ENCODE data around the gene FBXL20. TPM values are rescaled to one million over a fixed set of nuclear protein-coding genes. Genes with fewer than 3 reads are reported as not detected.

Gene FBXL20
- total and polyA plus RNA-seq, 2 of the 8 experiments (the other 6 are each of a cell fraction or from before 2014, with no cell fraction given), result 5.5 to 11.0 TPM

DNA sequence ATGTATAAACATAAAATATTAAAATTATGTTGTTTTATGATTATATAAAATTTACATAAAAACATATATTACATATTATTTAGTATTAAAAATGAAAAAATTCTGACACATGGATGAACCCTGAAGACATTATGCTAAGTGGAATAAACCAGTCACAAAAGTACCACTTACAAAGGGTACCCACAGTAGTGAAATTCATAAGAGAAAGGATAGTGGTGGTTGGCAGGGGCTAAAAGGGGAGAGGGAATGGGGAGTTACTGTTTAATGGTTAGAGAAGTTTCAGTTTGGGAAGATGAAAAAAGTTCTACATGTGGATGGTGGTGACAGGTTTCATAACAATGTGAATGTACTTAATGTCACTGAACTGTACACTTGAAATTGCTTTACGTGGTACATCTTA lies 41.4 kb downstream of the FBXL20 start:
- no peak overlapping the region for H2BK12ac ChIP-seq (ENCODE audit: low read depth, low read length)
- no peak overlapping the region for H3K56ac ChIP-seq (replicated peaks; ENCODE audit: insufficient read length, low read depth, low read length)
- no peak overlapping the region for H3K9ac ChIP-seq (replicated peaks in 1 of 4; ENCODE audit: extremely low read depth in 1 of 4, low read depth in 3 of 4, low read length in 3 of 4)
- DNase-seq (ENCODE audit: low read depth in 1 of 2, low spot score in 2 of 2) (no peak), FAIRE-seq (no peak)
- H3K14ac ChIP-seq (ENCODE audit: insufficient read length), result no peak overlapping the region
- H2BK20ac ChIP-seq (ENCODE audit: low read length), result no peak overlapping the region
- no peak overlapping the region for H3K27ac ChIP-seq (ENCODE audit: low read depth, low read length)
- 90% methylated on average over 1 of the region's 1 CpG; no CpG with 5 or more reads in 1 of the 2 experiments for WGBS, 2 experiments (ENCODE audit: extremely low coverage in 1 of 2, insufficient coverage in 1 of 2, insufficient read length in 1 of 2, insufficient replicate concordance in 2 of 2, low coverage in 1 of 2, low lambda C conversion rate in 2 of 2, missing lambda C conversion rate in 1 of 2)
- H4K91ac ChIP-seq (replicated peaks; ENCODE audit: insufficient read length, low read length), result no peak overlapping the region
- no peaks in the 10 kb centered on the region for H3K23me2 ChIP-seq (ENCODE audit: low read depth, low read length)
- H4K5ac ChIP-seq (ENCODE audit: insufficient read length, low read depth, low read length), result no peak overlapping the region
- no peak overlapping the region for H2BK15ac ChIP-seq (ENCODE audit: low read length)
- no peak overlapping the region for H3K4me3 ChIP-seq (ENCODE audit: extremely low read depth in 1 of 4, insufficient read depth in 2 of 4, low read depth in 3 of 4, low read length in 4 of 4)
- H2AK5ac ChIP-seq (ENCODE audit: low read depth, low read length), result no peak overlapping the region
- no peak overlapping the region for H3K18ac ChIP-seq (ENCODE audit: extremely low read depth, low read length)
- H3K36me3 ChIP-seq (ENCODE audit: control insufficient read depth in 2 of 4, insufficient read depth in 4 of 4, low read length in 3 of 4), result no peaks in the 10 kb centered on the region
- no peaks in the 10 kb centered on the region for H3K79me2 ChIP-seq (ENCODE audit: control insufficient read depth in 1 of 2, insufficient read depth in 2 of 2, low read length in 2 of 2)
- ChIA-PET CTCF (ENCODE audit: partially characterized antibody) (no interaction called here), POLR2A (ENCODE audit: partially characterized antibody) (no interaction called here)
- no peak overlapping the region for H3K4ac ChIP-seq (replicated peaks; ENCODE audit: insufficient read length, low read depth, low read length)
- no peaks in the 10 kb centered on the region; a peak in 1 of 7 replicates for H3K4me1 ChIP-seq (replicated peaks in 1 of 4; ENCODE audit: control insufficient read depth in 3 of 4, insufficient read depth in 4 of 4, low read length in 3 of 4)
- H3K4me2 ChIP-seq (ENCODE audit: insufficient read depth in 1 of 2, low read depth in 2 of 2, low read length in 2 of 2), result no peak overlapping the region
- H4K8ac ChIP-seq (ENCODE audit: extremely low read depth, insufficient read depth, low read length), result no peak overlapping the region
- no peak overlapping the region for H2BK120ac ChIP-seq (replicated peaks; ENCODE audit: low read depth, low read length)
- no peaks in the 10 kb centered on the region for H3K27me3 ChIP-seq (replicated peaks in 1 of 4; ENCODE audit: control insufficient read depth in 3 of 4, extremely low read depth in 1 of 4, insufficient read depth in 3 of 4, low read length in 3 of 4)
- H4K20me1 ChIP-seq (replicated peaks in 1 of 2; ENCODE audit: control insufficient read depth in 1 of 2, insufficient read depth in 2 of 2, low read length in 2 of 2), result peaks cover 0 to 2% of the 10 kb centered on the region in 2 experiments
- no peaks in the 10 kb centered on the region for H3K9me3 ChIP-seq (ENCODE audit: insufficient read depth in 2 of 2, low read depth in 1 of 2, low read length in 1 of 2)
- no peak overlapping the region for H2AFZ ChIP-seq (ENCODE audit: low read length)
- no peak overlapping the region for H2BK5ac ChIP-seq (ENCODE audit: low read depth, low read length)
- H3K79me1 ChIP-seq (ENCODE audit: low read depth, low read length), result no peaks in the 10 kb centered on the region
- no peak overlapping the region for H3K23ac ChIP-seq (ENCODE audit: insufficient read length)
- TF ChIP-seq, protein P1, sequence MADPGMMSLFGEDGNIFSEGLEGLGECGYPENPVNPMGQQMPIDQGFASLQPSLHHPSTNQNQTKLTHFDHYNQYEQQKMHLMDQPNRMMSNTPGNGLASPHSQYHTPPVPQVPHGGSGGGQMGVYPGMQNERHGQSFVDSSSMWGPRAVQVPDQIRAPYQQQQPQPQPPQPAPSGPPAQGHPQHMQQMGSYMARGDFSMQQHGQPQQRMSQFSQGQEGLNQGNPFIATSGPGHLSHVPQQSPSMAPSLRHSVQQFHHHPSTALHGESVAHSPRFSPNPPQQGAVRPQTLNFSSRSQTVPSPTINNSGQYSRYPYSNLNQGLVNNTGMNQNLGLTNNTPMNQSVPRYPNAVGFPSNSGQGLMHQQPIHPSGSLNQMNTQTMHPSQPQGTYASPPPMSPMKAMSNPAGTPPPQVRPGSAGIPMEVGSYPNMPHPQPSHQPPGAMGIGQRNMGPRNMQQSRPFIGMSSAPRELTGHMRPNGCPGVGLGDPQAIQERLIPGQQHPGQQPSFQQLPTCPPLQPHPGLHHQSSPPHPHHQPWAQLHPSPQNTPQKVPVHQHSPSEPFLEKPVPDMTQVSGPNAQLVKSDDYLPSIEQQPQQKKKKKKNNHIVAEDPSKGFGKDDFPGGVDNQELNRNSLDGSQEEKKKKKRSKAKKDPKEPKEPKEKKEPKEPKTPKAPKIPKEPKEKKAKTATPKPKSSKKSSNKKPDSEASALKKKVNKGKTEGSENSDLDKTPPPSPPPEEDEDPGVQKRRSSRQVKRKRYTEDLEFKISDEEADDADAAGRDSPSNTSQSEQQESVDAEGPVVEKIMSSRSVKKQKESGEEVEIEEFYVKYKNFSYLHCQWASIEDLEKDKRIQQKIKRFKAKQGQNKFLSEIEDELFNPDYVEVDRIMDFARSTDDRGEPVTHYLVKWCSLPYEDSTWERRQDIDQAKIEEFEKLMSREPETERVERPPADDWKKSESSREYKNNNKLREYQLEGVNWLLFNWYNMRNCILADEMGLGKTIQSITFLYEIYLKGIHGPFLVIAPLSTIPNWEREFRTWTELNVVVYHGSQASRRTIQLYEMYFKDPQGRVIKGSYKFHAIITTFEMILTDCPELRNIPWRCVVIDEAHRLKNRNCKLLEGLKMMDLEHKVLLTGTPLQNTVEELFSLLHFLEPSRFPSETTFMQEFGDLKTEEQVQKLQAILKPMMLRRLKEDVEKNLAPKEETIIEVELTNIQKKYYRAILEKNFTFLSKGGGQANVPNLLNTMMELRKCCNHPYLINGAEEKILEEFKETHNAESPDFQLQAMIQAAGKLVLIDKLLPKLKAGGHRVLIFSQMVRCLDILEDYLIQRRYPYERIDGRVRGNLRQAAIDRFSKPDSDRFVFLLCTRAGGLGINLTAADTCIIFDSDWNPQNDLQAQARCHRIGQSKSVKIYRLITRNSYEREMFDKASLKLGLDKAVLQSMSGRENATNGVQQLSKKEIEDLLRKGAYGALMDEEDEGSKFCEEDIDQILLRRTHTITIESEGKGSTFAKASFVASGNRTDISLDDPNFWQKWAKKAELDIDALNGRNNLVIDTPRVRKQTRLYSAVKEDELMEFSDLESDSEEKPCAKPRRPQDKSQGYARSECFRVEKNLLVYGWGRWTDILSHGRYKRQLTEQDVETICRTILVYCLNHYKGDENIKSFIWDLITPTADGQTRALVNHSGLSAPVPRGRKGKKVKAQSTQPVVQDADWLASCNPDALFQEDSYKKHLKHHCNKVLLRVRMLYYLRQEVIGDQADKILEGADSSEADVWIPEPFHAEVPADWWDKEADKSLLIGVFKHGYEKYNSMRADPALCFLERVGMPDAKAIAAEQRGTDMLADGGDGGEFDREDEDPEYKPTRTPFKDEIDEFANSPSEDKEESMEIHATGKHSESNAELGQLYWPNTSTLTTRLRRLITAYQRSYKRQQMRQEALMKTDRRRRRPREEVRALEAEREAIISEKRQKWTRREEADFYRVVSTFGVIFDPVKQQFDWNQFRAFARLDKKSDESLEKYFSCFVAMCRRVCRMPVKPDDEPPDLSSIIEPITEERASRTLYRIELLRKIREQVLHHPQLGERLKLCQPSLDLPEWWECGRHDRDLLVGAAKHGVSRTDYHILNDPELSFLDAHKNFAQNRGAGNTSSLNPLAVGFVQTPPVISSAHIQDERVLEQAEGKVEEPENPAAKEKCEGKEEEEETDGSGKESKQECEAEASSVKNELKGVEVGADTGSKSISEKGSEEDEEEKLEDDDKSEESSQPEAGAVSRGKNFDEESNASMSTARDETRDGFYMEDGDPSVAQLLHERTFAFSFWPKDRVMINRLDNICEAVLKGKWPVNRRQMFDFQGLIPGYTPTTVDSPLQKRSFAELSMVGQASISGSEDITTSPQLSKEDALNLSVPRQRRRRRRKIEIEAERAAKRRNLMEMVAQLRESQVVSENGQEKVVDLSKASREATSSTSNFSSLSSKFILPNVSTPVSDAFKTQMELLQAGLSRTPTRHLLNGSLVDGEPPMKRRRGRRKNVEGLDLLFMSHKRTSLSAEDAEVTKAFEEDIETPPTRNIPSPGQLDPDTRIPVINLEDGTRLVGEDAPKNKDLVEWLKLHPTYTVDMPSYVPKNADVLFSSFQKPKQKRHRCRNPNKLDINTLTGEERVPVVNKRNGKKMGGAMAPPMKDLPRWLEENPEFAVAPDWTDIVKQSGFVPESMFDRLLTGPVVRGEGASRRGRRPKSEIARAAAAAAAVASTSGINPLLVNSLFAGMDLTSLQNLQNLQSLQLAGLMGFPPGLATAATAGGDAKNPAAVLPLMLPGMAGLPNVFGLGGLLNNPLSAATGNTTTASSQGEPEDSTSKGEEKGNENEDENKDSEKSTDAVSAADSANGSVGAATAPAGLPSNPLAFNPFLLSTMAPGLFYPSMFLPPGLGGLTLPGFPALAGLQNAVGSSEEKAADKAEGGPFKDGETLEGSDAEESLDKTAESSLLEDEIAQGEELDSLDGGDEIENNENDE (IDR thresholded peaks at IDR 0.05; ENCODE audit: insufficient replicate concordance, low read length), result no peak

Measured in H1 (cell line).